HG03060 (cell line): ENCODE results near the gene IFNG.
"Not testable (repeated sequence)": the region's sequence is repeated elsewhere in the genome, so short reads cannot be mapped to it uniquely, and the experiment has no call there.

Experiments
- ATAC-seq: cut with Tn5 transposase; IDR thresholded peaks from one replicate; pipeline ENCODE4 v1.9.1; 2021; ENCODE audit warnings: low read depth, moderate number of reproducible peaks; ENCODE audit not compliant: unreplicated experiment

IFNG gene

DNA sequence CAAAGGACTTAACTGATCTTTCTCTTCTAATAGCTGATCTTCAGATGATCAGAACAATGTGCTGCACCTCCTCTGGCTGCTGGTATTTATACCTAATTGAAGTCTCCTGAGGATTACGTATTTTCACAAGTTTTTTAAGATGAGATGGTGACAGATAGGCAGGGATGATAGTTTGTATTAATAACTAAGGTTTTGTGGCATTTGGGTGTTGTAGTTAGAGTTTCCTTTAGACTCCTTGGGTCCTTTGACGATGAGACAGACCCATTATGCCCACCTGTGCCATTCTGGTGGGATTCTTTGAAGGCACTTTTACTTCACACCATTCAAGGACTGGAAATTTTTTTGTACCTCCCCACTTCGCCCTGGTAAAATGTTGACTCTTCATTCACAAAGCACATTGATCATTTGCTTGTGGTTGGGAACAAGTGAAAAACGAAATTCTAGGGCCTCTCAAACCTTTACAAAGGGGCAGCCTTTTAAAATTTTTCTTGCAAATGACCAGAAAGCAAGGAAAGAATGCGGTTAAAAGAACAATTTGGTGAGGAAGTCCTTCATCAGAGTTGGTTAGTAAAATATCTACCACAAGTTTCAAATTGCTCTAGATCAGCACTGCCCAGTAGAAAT is at the start of gene IFNG:
Gene IFNG (minus strand): TSS at position 60 of the 624 bp plus-strand sequence. CDS start 125 bp downstream, outside the sequence.
- peak; percentile 45 for ATAC-seq

DNA sequence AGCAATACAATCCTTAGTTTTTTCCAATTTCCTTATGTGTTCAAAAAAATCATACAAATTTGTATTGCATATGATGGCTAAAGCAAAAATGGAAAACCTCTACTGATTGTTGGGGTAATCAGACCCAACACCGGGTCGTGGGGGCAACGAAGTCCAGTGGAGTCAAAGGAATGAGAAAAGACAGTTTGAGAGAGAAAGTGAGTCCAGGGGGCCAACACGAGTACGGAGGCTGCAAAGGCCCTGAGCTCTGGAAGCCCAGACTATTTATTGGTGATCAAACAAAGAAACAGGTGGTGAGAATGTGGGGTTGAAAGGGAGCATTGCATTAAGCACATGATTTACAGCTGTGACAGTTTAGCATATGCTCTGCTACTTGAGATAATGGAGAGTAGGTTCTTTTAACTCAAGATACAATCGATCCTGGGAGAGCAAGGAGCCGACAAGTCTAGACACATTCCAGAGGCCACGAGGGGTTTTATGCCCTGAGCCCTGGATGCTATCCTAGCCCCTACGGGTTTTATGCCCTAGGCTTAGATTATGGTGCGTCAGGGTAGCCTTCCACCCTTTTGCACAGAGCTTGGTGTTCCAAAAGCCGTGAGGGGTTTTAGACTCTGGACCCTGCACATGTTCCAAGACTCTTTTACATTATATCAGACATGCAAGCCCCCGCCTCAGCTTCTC is 49.6 kb upstream of the IFNG start:
- not testable (repeated sequence) for ATAC-seq

DNA sequence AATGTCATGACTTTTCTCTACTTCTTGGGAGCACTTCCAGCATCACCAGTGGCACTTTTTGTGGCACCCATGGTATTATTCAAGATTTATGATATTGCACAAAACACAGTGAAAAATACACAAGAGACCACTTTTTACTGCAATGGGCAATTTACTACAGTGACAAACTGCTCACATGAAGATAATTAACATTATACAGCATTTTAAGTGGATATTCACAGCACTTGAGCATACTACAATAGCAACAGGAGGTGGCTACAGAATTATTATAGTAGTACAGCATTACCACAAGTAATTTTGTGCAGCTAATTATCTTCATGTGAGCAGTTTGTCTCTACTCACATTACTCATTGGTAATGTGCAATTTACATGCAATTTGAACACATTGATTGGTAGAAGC is 47.7 kb upstream of the IFNG start:
- ATAC-seq = no peak

DNA sequence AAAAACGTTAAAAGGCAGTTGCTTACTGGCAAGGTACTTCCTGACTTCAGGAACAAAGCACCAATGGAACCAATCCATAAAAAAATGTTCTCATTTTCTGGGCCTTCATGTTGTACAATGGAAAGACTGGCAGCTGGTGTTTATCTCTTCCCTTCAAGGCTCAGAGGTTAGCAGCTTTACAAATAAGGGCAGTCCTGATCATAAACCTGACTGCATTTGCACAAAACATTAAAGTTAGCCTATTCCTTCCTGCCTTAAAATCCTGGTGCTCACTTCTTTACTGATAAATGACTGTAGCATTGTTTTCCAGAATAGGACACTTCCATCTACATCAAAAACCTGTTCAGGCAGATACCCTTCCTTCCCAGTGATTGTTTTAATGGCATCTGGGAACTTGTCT is 46.9 kb upstream of the IFNG start:
- no peak for ATAC-seq

DNA sequence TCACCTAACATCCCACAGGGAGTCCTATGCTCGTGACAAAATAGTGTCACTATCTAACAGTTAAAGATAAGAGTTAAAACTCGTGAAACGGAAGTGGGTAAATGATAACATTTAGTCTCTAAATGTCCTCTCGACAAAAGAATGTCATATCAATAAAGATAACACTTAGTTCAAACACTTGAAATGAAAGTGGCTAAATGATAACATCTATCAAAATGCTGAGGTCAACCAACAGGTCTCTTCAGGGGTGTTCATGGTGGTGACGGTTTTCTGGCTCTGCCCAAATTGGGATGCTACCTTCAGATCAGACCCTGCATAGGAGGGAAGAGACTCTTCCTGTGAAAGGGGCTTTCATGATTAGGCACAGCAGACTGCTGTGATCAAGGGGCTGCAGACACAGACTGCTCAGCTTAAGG is 43.9 kb upstream of the IFNG start:
- no peak for ATAC-seq

DNA sequence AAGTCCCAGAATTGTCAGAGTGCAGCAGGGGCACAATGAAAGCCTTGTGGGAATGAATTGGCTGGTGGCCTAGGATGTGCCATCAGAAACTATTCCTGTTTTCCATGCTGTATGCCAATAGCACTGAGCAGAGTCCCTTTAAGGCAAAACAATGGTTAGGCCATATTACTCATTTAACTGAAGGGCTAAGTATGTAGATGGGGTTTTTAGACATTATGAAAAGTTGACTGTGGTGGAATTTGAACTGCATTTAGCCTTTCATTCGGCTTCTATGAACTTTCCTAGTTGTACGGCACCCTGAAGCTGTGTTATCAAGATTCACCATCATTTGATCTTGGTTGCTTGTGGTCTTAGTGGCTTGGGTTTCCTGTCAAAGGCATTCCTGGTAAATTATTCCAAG is 41.3 kb upstream of the IFNG start:
- ATAC-seq = no peak

DNA sequence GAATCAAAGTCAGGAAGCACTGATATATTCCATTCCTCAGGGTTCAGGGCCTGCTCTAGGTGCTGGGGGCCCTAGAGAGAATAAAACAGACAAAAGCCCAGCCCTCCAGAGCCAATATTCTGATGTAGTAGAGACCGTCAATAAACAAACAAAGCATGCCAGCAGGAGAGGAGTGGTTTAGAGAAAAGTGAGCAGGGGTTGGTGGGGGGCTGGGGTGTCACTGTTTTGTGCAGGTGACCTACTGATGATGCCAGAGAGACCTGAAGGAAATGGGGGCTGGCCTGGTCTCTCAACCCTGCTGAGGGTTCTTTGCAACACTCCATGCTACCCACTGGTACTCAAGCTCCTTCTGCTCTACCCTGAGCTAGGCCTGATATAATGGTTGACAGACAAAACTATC is 39.6 kb upstream of the IFNG start:
- ATAC-seq = no peak

DNA sequence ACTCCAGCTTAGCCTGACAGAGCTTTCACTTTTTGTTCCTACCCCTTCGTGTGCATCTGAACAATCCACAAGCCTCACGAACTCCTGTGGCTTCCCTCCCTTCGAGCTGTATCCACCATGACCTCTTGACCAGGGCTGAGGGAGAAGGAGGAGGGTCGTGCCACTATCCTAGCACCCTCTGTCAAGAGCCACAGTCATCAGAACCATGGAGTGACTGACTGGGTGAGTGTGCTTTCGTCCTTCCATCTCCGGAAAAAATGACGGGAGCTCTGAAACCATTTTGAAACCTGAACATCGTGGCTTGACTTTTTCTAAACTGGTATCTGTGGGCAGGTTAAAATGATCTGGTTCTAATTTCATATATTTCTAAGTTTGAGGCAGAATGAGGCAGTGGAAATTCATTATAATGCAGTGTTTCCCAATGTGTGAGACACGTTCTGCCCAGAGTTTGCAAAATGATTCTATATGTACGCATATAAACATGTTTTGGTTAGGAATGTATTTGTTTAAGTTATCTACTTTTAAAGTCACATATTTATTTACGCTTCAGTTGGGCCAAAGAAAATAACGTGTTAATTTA is 39.1 kb upstream of the IFNG start:
- ATAC-seq = no peak

DNA sequence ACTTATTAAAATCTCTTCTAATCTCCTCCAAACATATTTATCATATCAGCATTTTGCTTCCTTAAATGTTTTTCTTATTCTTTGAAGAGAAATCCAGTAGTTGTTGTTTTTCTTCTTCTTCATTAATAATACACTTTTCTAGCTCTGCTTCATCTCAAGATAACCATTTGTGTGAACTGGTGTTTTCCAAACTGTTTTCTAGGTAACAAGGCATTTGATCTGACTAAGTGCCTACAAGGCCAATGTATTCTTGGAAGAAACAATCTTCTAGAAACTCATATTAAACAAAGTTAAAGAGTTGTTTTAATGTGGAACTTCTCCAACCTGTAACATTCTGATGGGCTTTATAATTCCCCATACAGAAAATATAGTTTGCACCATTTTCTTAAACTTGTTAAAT is 30.8 kb upstream of the IFNG start:
- no peak for ATAC-seq

DNA sequence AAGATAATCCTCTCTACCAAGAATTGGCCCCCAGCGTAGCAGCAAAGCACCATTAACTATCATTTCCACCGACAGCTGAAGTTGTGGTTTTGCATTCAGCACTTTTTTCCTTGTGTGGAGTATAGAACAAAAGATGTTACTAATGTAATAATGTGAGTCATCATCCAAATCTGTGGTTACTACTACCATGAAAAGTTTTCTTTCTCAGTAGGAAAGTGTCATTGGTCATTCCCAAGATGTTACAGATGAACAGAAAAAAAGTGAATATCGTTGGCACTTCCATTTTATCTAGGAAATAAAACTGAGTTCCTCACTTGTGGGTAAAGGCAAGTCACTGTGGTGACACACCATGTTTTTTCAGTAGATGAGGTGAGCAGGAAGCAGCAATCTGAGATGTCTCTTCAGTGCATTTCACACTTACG is 30.3 kb upstream of the IFNG start:
- no peak for ATAC-seq

DNA sequence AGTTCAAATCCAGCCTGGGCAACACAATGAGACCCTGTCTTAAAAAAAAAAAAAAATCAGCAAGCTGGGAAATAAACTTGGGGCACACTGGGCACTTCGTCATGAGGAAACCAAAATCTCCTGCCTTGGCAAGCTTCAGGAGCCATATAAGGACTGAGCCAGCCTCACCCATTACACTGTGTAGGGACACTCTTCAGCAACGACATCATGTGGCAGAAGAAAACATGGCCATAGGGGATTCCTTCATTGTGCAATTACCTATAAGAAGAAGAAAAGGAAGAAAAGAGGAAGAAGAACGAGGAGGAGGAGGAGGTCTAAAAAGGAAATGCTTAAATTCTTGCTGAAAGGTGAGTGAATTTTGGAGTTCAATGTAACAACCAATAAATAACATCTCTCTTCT is 26.1 kb upstream of the IFNG start:
- no peak for ATAC-seq

DNA sequence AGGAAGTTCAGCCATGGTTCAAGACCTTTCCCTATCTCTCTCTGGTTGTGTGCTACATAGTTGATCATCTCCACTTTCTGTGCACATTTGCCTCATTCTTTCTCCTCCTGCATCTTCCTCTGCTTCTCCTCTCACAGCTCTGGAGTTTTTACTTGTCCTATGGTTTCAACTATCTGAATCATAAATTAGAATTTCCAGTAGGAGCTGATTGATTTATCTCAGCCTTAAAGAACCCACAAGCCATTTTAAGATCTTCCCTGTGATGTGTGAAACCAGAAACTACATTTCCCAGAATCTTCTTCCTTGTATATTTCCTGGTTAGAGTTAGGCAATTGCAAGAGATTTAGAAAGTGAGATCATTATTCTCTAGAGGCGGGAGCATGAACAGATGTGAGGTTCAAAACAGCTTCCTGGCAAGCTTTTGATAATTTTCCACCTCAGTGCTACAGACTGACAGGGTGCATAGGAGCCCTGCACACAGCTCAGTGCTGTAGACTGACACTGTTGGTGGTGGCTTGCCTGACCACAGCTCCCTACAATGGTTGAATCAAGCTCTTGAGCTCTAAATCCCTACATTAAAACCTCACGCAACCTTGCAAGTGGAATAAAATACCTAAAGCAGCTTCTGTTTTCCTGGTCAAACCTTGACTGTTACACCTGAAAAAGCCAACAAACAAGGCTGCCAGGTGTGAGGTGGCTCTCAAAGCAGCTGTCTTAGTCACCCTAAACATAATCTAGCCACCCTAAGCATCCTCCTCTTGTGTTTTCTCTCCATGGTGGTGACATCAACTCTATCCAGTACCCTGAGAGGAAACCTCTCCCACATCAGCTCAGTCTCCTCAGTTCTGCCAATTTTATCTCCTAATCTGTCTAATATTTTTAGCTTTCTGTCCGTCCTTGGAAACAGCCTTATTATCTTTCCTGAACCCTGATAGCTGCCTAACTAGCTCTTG is 21.5 kb upstream of the IFNG start:
- no peak for ATAC-seq

DNA sequence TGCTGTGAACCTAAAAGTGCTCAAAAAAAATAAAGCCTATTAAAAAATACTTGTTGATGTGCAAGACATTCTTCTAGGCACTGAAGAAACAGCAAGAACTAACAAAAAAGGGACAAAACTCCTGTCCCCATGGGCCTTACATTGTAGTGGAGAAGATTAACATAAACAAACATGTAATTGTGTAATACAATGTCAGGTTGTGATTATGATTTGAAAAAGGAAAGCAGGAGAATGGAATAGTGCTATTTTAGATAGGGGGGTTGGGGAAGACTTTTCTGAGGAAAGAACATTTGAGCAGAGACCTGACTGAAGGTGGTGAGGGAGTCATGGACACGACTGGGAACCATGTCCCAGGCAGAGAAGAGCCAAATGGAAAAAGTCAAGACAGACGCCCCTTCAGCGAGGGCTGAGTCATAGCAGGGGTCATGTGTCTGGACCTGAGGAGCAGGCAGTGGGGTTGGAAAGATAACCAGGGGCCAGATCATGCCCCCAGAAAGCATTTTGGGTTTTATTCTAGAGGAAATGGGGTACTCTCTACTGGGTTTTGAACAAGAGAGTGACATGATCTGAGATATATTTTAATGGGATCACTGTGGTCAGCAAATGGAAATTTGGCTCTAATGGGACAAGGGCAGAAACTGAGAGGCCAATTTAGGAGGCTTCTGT is 19.4 kb upstream of the IFNG start:
- ATAC-seq = no peak

DNA sequence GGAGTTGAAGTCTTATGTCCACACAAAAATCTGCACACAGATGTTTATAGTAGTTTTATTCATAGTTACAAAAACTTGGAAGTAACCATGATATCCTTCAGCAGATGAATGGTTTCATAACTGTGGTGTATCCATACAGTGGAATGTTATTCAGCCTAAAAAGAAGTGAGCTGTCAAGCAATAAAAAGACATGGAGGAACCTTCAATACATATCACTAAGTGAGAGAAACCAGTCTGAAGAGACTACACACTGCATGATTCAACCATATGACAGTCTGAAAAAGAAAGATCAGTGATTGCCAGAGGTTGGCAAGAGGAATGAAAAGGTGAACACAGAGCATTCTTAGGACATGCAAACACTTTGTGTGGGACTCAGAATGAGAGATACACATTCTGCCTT is 18.6 kb upstream of the IFNG start:
- ATAC-seq = no peak

DNA sequence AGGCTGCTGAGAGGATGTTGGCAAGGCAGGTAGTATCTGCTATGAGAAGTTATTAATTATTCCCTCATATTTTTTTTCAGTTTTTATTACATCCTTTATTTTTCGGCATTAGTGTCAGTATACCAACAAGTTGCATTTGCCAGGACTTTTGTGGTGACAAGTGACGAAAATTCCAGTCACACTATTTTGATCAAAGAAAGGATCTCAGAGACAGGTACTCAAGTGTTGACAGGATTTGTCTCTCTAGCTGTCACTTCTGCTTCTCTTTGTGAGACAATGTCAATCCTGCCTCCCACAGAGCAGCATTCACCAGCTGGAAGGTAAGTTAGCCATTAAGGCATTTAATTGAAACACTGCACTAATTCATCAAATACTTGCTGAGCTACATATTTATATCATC is 18.0 kb upstream of the IFNG start:
- ATAC-seq = no peak

DNA sequence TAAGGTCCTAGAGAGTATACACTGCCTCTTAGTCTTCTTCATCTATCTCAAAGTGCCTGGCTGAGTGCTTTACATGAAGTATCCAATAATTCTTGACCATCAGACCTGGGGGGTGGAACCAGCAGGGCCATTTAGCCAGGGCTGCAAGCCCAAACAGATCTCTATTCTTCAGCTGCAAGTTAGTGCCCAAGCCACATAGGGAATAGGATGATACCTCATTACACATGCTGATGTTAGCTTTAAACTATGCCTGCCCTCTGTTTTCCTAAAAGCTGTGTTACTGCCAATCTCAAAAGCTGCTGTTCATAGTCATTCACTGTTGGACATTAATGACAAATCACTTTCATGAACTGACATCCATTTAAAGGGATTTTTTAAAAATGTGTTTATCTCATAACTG is 16.7 kb upstream of the IFNG start:
- no peak for ATAC-seq

DNA sequence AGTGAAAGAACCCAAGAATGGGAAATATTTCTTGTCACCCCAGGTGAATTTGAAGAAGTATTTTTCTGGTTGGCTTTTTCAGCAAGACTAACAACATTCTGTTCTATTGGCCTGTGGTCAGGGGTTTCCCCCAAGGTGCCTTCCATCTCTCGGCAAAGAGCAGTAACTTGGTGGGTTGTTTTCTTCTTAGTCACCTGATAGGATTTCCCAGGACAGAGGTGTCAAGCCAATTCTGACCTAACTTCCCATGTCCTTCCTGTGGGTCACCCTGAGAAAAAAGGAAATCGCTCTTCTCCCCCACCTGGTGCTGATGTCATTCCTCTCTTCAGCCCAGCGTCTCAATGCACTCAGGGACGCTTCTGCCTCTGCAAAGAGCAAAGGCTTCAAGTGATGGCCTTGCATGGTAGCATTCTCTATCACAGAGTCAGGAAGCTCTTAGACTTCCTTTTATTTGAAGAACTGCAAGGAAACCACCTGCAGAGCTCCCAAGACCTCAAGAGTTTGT is 16.1 kb upstream of the IFNG start:
- peak; percentile 52 for ATAC-seq

DNA sequence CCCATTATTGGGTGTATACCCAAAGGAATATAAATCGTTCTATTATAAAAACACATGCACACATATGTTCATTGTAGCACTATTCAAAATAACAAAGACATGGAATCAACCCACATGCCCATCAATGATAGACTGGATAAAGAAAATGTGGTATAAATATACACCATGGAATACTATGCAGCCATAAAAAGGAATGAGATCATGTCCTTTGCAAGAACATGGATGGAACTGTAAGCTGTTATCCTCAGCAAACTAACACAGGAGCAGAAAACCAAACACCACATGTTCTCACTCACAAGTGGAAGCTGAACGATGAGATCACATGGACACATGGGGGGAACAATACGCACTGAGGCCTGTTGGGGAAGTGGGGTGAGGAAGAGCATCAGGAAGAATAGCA is 15.2 kb upstream of the IFNG start:
- not testable (repeated sequence) for ATAC-seq

DNA sequence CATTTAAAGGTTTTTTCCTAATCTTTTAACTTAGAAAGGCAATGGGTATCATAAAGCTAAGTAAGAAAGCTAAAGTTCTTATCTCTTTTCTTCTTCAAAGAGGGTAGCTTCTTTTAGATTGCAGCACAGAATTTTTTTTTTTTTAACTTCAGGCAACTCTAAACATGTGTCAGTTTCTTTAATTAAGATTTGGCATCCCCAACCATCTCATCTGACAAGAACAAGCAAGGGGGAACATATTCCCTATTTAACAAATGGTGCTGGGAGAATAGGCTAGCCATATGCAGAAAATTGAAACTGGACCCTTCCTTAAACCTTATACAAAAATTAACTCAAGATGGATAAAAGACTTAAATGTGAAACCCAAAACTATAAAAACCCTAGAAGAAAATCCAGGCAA is 14.3 kb upstream of the IFNG start:
- no peak for ATAC-seq

DNA sequence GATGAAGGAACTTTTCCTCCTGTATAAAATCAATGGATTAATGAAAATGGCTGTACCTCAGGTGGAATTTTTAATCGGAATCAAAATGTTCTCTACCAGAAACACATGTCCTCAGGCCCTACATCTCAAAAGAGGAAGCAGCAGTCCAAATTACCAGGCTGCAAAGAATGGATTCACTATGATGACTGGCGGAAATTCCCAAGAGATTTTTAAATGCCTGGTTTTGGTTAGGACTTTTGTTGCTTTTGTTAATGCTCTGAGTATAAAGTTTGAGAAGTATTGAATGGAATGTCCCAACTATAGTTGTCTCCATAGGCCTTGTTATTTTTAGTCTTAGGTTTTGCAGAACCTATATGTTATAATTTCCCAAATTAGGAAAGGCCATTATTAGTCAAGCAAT is 11.2 kb upstream of the IFNG start:
- no peak for ATAC-seq
